Neuronal stem cell (in vitro differentiated cells): Measurements from ENCODE around the gene ARIH1.
"Not testable (repeated sequence)": the region's sequence is repeated elsewhere in the genome, so short reads cannot be mapped to it uniquely, and the experiment has no call there.

Experiments used
- DNase-seq: peaks from one replicate; pipeline ENCODE4 v3.0.0-alpha.2; 2013; ENCODE audit warnings: low spot score
- H2AFZ ChIP-seq: one replicate; pipeline ENCODE4 v1.6.1; 2013; ENCODE audit warnings: mild to moderate bottlenecking, low read length, inconsistent platforms
- H2AK5ac ChIP-seq: 2 replicates; pipeline ENCODE4 v1.6.1; 2013; ENCODE audit warnings: low read depth, mild to moderate bottlenecking, inconsistent platforms, low read length, moderate library complexity, mixed read lengths
- H2BK120ac ChIP-seq: 2 replicates; pipeline ENCODE4 v1.6.1; 2013; ENCODE audit warnings: low read depth, mild to moderate bottlenecking, inconsistent platforms, low read length, moderate library complexity, mixed read lengths
- H2BK12ac ChIP-seq: one replicate; pipeline ENCODE4 v1.6.1; 2013; ENCODE audit warnings: low read length, inconsistent platforms
- H2BK15ac ChIP-seq: 2 replicates; pipeline ENCODE4 v1.6.1; 2013; ENCODE audit warnings: mild to moderate bottlenecking, low read length, inconsistent platforms, mixed read lengths
- H2BK5ac ChIP-seq: one replicate; pipeline ENCODE4 v1.6.1; 2013; ENCODE audit warnings: inconsistent platforms, mild to moderate bottlenecking, low read length, moderate library complexity
- H3K14ac ChIP-seq: one replicate; pipeline ENCODE4 v1.6.1; 2013; ENCODE audit warnings: low read length, inconsistent platforms
- H3K18ac ChIP-seq: 2 replicates; pipeline ENCODE4 v1.6.1; 2013; ENCODE audit warnings: low read length, inconsistent platforms
- H3K23ac ChIP-seq: 2 replicates; pipeline ENCODE4 v1.6.1; 2013; ENCODE audit warnings: low read depth, mild to moderate bottlenecking, mixed read lengths, low read length, inconsistent platforms; ENCODE audit not compliant: poor library complexity
- H3K27ac ChIP-seq: replicated peaks from 3 replicates; pipeline ENCODE4 v1.5.1; 2013; ENCODE audit warnings: low read length, inconsistent platforms
- H3K27me3 ChIP-seq, 3 experiments: 2 replicates each; pipeline ENCODE4 v1.6.1; 2013; ENCODE audit warnings: low read length in 3 of 3, mild to moderate bottlenecking in 2 of 3, inconsistent platforms in 1 of 3, low read depth in 1 of 3, mixed read lengths in 1 of 3, moderate library complexity in 1 of 3; ENCODE audit not compliant: control insufficient read depth in 3 of 3, insufficient read depth in 3 of 3
- H3K36me3 ChIP-seq, 2 donors: replicated peaks in 1 of 2; 2 replicates each; pipeline ENCODE4 v1.6.1; 2013; ENCODE audit warnings: low read length in 2 of 2; ENCODE audit not compliant: control insufficient read depth in 2 of 2, insufficient read depth in 2 of 2
- H3K4ac ChIP-seq: 2 replicates; pipeline ENCODE4 v1.6.1; 2013; ENCODE audit warnings: inconsistent platforms, mild to moderate bottlenecking, low read length, moderate library complexity
- H3K4me1 ChIP-seq, 2 donors: 1 replicate in 1 of 2; 2 replicates in 1 of 2; pipeline ENCODE4 v1.6.1; 2013; ENCODE audit warnings: low read length in 2 of 2, low read depth in 1 of 2; ENCODE audit not compliant: control insufficient read depth in 2 of 2, insufficient read depth in 1 of 2
- H3K4me2 ChIP-seq: one replicate; pipeline ENCODE4 v1.6.1; 2013; ENCODE audit warnings: mild to moderate bottlenecking, low read length, inconsistent platforms; ENCODE audit not compliant: insufficient read depth, poor library complexity, severe bottlenecking
- H3K4me3 ChIP-seq, 2 donors: 2 replicates each; pipeline ENCODE4 v1.5.1; 2013; ENCODE audit warnings: low read length in 2 of 2, mild to moderate bottlenecking in 2 of 2, inconsistent platforms in 1 of 2, moderate library complexity in 1 of 2
- H3K79me1 ChIP-seq: one replicate; pipeline ENCODE4 v1.6.1; 2013; ENCODE audit warnings: low read depth, mild to moderate bottlenecking, inconsistent platforms, low read length, moderate library complexity
- H3K9ac ChIP-seq: one replicate; pipeline ENCODE4 v1.6.1; 2013; ENCODE audit warnings: mild to moderate bottlenecking, low read depth, low read length, inconsistent platforms; ENCODE audit not compliant: poor library complexity
- H3K9me3 ChIP-seq, 2 donors: replicated peaks in 1 of 2; 2 replicates each; pipeline versions ENCODE3 to v1.6.1; 2013; ENCODE audit warnings: low read length in 2 of 2, mild to moderate bottlenecking in 2 of 2, inconsistent platforms in 1 of 2, low read depth in 1 of 2, mixed read lengths in 1 of 2, moderate library complexity in 1 of 2; ENCODE audit not compliant: control insufficient read depth in 2 of 2, insufficient read depth in 1 of 2
- H4K8ac ChIP-seq: one replicate; pipeline ENCODE4 v1.6.1; 2013; ENCODE audit warnings: low read depth, mild to moderate bottlenecking, inconsistent platforms, low read length, moderate library complexity
- H4K91ac ChIP-seq: one replicate; pipeline ENCODE4 v1.6.1; 2013; ENCODE audit warnings: low read length, low read depth, mild to moderate bottlenecking, inconsistent platforms; ENCODE audit not compliant: poor library complexity
- WGBS, 2 donors: extraction: QIAGEN DNeasy Blood & Tissue Kit; methylation state at CpG; one replicate each; pipeline ENCODE4 v1.1.7; 2013; ENCODE audit warnings: missing lambda C conversion rate in 2 of 2, mixed read lengths in 1 of 2; ENCODE audit not compliant: insufficient read length in 2 of 2, insufficient replicate concordance in 1 of 2; ENCODE audit errors: extremely low coverage in 2 of 2; 5-methylcytosine and 5-hydroxymethylcytosine counted together

The ARIH1 gene

DNA sequence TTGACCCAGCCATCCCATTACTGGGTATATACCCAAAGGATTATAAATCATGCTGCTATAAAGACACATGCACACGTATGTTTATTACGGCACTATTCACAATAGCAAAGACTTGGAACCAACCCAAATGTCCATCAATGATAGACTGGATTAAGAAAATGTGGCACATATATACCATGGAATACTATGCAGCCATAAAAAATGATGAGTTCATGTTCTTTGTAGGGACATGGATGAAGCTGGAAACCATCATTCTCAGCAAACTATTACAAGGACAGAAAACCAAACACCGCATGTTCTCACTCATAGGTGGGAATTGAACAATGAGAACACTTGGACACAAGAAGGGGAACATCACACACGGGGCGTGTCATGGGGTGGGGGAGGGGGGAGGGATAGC, 31.3 kb upstream of the ARIH1 start:
- not testable (repeated sequence) for H4K91ac ChIP-seq, H3K36me3 ChIP-seq, H3K4ac ChIP-seq, H3K18ac ChIP-seq, H3K27me3 ChIP-seq, H3K23ac ChIP-seq, H3K79me1 ChIP-seq, H3K9me3 ChIP-seq, H2BK12ac ChIP-seq, DNase-seq, H2BK15ac ChIP-seq, H3K4me2 ChIP-seq, H2AK5ac ChIP-seq, H3K4me3 ChIP-seq, H3K14ac ChIP-seq, H2AFZ ChIP-seq, H2BK5ac ChIP-seq, H3K4me1 ChIP-seq, H2BK120ac ChIP-seq, H3K27ac ChIP-seq, H3K9ac ChIP-seq, H4K8ac ChIP-seq
- WGBS, 2 donors, result no CpG with 5 or more reads among the region's 5 CpGs

DNA sequence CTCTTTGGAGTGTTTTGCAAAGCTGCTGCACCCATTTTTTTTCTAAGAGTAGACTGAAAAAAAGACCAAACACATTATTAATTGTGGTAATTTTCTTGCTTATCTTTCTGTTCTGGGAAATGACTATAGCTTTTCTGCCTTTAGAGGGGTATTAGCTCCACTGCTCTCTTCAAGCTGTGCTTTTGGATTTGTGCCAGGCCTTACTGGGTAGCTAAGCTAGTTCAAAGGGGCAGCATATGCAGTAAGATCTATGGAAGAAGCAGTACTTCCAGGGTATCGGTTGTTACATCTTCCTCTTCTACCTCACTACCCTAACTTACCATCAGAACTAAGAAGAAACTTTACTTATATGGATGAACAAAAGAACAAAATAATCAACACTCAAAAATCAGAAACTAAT, 28.7 kb upstream of the ARIH1 start:
- Histone ChIP-seq H2AFZ (no peak overlapping the region), H3K9ac (no peak overlapping the region), H3K23ac (no peak overlapping the region), H2BK15ac (no peak overlapping the region), H3K4me2 (no peak overlapping the region), H3K4me1 (no peaks in the 10 kb centered on the region), H4K91ac (no peak overlapping the region), H3K27ac (no peak overlapping the region), H3K4me3 (no peak overlapping the region), H2BK5ac (no peak overlapping the region), H3K27me3 (no peaks in the 10 kb centered on the region), H2BK120ac (no peak overlapping the region), H3K79me1 (no peaks in the 10 kb centered on the region), H3K4ac (no peak overlapping the region), H3K36me3 (no peaks in the 10 kb centered on the region), H3K9me3 (no peaks in the 10 kb centered on the region), H2BK12ac (no peak overlapping the region), H3K14ac (no peak overlapping the region), H2AK5ac (no peak overlapping the region), H4K8ac (no peak overlapping the region), H3K18ac (no peak overlapping the region)
- no peak for DNase-seq
- no CpG with 5 or more reads among the region's 1 CpG for WGBS, 2 donors

DNA sequence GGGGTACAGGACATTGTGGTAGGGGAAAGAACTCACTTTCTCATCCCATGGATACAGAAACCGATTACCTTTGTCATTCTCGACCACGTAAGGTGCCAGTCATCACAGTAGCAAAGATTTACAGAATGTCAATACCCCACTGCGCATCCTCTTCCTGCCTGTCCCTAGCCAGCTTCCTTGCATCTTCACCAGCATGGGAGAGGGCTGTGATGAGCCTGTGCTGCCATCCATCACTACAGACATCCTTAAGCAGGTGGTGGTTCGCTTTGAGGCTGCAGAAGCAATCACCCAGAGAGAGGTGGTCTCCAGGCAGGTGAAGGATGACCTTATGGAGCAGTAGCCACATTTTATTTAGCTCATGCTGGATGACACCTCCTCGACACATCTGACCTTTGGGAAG, 23.3 kb upstream of the ARIH1 start:
- Histone ChIP-seq H3K4me1 (no peaks in the 10 kb centered on the region), H3K23ac (no peak overlapping the region), H4K8ac (no peak overlapping the region), H2BK15ac (no peak overlapping the region), H2AK5ac (no peak overlapping the region), H3K27me3 (peaks cover 0 to 3% (median 0%) of the 10 kb centered on the region in 3 experiments), H3K14ac (no peak overlapping the region), H3K79me1 (no peaks in the 10 kb centered on the region), H3K9me3 (peaks cover 0 to 2% of the 10 kb centered on the region in 2 donors), H3K27ac (no peak overlapping the region), H3K9ac (no peak overlapping the region), H2AFZ (no peak overlapping the region), H4K91ac (no peak overlapping the region), H3K36me3 (no peaks in the 10 kb centered on the region), H2BK12ac (no peak overlapping the region), H3K4me2 (no peak overlapping the region), H2BK5ac (no peak overlapping the region), H2BK120ac (no peak overlapping the region), H3K18ac (no peak overlapping the region), H3K4ac (no peak overlapping the region), H3K4me3 (peak overlapping the region in 1 of 2 donors; percentile 16)
- WGBS, 2 donors, result no CpG with 5 or more reads among the region's 6 CpGs
- no peak for DNase-seq

DNA sequence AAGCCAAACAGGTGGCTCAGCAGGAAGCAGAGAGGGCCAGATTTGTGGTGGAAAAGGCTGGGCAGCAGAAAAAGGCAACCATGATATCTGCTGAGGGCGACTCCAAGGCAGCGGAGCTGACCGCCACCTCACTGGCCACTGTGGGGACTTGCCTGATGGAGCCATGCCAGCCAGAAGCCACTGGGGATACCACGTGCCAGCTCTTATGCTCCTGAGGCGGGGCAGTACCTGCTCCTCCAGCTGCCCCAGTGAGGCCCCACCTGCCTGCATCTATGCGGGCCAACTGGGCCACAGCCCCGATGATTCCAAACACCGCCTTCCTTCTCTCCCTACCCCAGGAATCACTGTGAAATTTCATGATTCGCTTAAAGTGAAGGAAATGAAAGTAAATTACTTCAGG, 22.9 kb upstream of the ARIH1 start:
- WGBS, 2 donors, result no CpG with 5 or more reads among the region's 9 CpGs
- Histone ChIP-seq H3K27me3 (peaks cover 0 to 3% (median 0%) of the 10 kb centered on the region in 3 experiments), H3K4ac (no peak overlapping the region), H2BK5ac (no peak overlapping the region), H3K14ac (no peak overlapping the region), H3K4me3 (no peak overlapping the region), H3K9me3 (peaks cover 0 to 2% of the 10 kb centered on the region in 2 donors), H3K4me1 (no peaks in the 10 kb centered on the region), H2BK120ac (no peak overlapping the region), H2AK5ac (no peak overlapping the region), H3K9ac (no peak overlapping the region), H2BK15ac (no peak overlapping the region), H3K79me1 (no peaks in the 10 kb centered on the region), H2BK12ac (no peak overlapping the region), H4K91ac (no peak overlapping the region), H3K18ac (no peak overlapping the region), H3K4me2 (no peak overlapping the region), H3K27ac (no peak overlapping the region), H3K23ac (no peak overlapping the region), H2AFZ (no peak overlapping the region), H3K36me3 (no peaks in the 10 kb centered on the region), H4K8ac (no peak overlapping the region)
- no peak for DNase-seq
